ENCODE measurements around the gene FOXD4L3.
"Not testable (repeated sequence)": the region's sequence is repeated elsewhere in the genome, so short reads cannot be mapped to it uniquely, and the experiment has no call there.

Gene FOXD4L3

GRCh38 chr9:68351689-68352088 lies 49.0 kb downstream of the FOXD4L3 start:
- not testable (repeated sequence) for DNase-seq (ENCODE audit: low read depth)

All from activated gamma-delta T cell treated with anti-CD3 and anti-CD28 coated beads, Interleukin-2, amount 50 U/mL, for 16 hours (primary cell).